ENCODE data around the gene SUGP1.
"Not testable (repeated sequence)": the region's sequence is repeated elsewhere in the genome, so short reads cannot be mapped to it uniquely, and the experiment has no call there.

The SUGP1 gene

GRCh38 chr19:19320361-19321140 lies at the start of gene SUGP1, which contains the start of gene MAU2:
Gene SUGP1, minus strand, starts transcription at chr19:19320509. Its CDS starts 13 bp downstream, at chr19:19320496.
Gene MAU2, plus strand, starts transcription at chr19:19320829. Its CDS starts 31 bp downstream, at chr19:19320860.
- DNase-seq = peak; percentile 92

- DNase-seq = no peak
These were observed 47.8 kb upstream of the SUGP1 start for GRCh38 chr19:19368087-19368486.

GRCh38 chr19:19366434-19367396 lies 46.4 kb upstream of the SUGP1 start:
- DNase-seq = peak; percentile 79 to 80

- DNase-seq = no peak
These were observed 41.8 kb upstream of the SUGP1 start for GRCh38 chr19:19362075-19362474.

GRCh38 chr19:19361075-19361594 lies 40.8 kb upstream of the SUGP1 start:
- DNase-seq = peak; percentile 76 to 84

- no peak for DNase-seq
These were observed 36.7 kb upstream of the SUGP1 start for GRCh38 chr19:19356901-19357566.

- DNase-seq = no peak
These were observed 36.2 kb upstream of the SUGP1 start for GRCh38 chr19:19356500-19356899.

- no peak for DNase-seq
These were observed 35.4 kb upstream of the SUGP1 start for GRCh38 chr19:19355606-19356139.

GRCh38 chr19:19354932-19355331 lies 34.6 kb upstream of the SUGP1 start:
- no peak for DNase-seq

- DNase-seq = no peak
These were observed 33.7 kb upstream of the SUGP1 start for GRCh38 chr19:19354007-19354406.

- DNase-seq = no peak
These were observed 32.5 kb upstream of the SUGP1 start for GRCh38 chr19:19352823-19353222.

- DNase-seq = not testable (repeated sequence)
These were observed 30.4 kb upstream of the SUGP1 start for GRCh38 chr19:19350756-19351155.

GRCh38 chr19:19349365-19349764 lies 29.1 kb upstream of the SUGP1 start:
- no peak for DNase-seq

GRCh38 chr19:19348266-19348665 lies 28.0 kb upstream of the SUGP1 start:
- no peak for DNase-seq

GRCh38 chr19:19347401-19348110 lies 27.2 kb upstream of the SUGP1 start:
- DNase-seq = no peak

- DNase-seq = no peak
These were observed 25.7 kb upstream of the SUGP1 start for GRCh38 chr19:19345970-19346369.

- no peak for DNase-seq
These were observed 24.9 kb upstream of the SUGP1 start for GRCh38 chr19:19345232-19345631.

GRCh38 chr19:19343762-19344161 lies 23.5 kb upstream of the SUGP1 start:
- DNase-seq = no peak

GRCh38 chr19:19343016-19343362 lies 22.7 kb upstream of the SUGP1 start:
- no peak for DNase-seq

- DNase-seq = no peak
These were observed 22.0 kb upstream of the SUGP1 start for GRCh38 chr19:19342086-19343015.

- no peak for DNase-seq
These were observed 20.7 kb upstream of the SUGP1 start for GRCh38 chr19:19341026-19341425.
